ENCODE data around the gene CERS2.
A peak's percentile ranks its signal among the peaks of the same experiment; 100 is the strongest.

The CERS2 gene

DNA sequence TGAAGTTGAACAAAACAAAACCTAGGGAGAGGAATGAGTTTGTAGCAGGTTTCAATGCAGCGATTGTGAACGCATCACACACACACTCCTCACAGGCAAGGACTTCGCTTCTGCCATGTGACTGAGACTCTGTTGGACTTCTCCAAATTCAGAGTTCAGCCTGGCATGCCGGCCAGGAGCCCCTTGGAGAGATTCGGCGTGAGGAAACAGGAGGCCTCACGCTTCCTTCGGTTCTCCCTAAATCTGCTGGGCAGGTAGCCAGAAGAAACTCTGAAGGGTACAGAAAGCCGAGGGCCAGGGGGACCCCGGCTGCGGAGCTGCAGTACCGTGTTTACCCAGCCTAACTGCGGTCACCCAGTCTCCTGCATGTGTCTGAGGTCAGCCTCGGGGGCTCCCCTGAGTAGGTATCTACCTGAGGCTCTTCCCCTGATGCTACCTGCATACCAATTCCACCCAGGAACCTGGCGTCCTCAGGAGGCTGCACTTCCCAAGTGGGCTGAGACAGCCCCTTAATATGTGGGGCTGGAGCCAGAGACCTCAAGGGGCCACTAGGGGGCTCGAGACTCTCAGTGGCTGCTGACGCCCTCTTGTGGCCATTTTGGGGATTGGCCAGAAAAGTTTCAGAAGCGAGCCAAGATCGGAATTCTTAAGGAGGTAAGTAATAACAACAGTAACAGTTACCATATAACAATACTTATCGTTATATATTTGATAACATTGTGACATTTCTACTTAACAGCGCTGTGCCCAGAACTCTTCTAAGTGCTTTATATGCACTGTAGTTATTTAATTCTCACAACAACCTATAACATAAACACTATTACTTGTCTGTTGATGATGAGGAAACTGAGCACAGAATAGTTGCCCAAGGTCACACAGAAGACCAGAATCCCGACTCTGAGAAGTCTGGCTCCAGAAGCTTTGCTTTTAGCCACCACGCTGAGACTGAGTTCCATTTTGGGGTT, 4.7 kb upstream of the CERS2 start:
- Histone ChIP-seq H3K36me3 (ENCODE audit: control insufficient read depth in 1 of 2, insufficient read depth in 2 of 2, low read length in 2 of 2) (no peaks in the 10 kb centered on the region), H3K4ac (ENCODE audit: low read depth, low read length) (no peak overlapping the region), H4K8ac (ENCODE audit: low read depth, low read length) (peak overlapping the region; percentile 46), H2BK120ac (ENCODE audit: insufficient read depth, low read length, poor library complexity) (no peak overlapping the region), H2BK5ac (ENCODE audit: low read depth, low read length, poor library complexity) (no peak overlapping the region), H3K9ac (ENCODE audit: low read length) (no peak overlapping the region), H4K91ac (ENCODE audit: low read depth, low read length) (no peak overlapping the region), H3K4me1 (ENCODE audit: control insufficient read depth in 1 of 2, insufficient read depth in 2 of 2, low read length in 2 of 2) (peaks cover 20 to 29% of the 10 kb centered on the region in 2 experiments), H2AK5ac (ENCODE audit: low read length) (no peak overlapping the region), H3K23ac (ENCODE audit: low read length) (no peak overlapping the region), H3K27ac (ENCODE audit: low read depth, low read length) (no peak overlapping the region), H3K27me3 (ENCODE audit: insufficient read depth, low read length) (no peaks in the 10 kb centered on the region), H2BK12ac (ENCODE audit: low read length) (peak overlapping the region; percentile 47), H3K79me2 (ENCODE audit: control insufficient read depth, insufficient read depth, low read length, poor library complexity) (no peaks in the 10 kb centered on the region), H2AFZ (ENCODE audit: insufficient read depth, low read length, poor library complexity) (peak overlapping the region; percentile 6), H3K14ac (ENCODE audit: low read length) (no peak overlapping the region), H3K18ac (ENCODE audit: low read length) (no peak overlapping the region), H3K4me2 (ENCODE audit: low read length) (no peak overlapping the region), H4K12ac (ENCODE audit: low read depth, low read length) (peak overlapping the region; percentile 27), H3K4me3 (ENCODE audit: low read depth, low read length) (no peak overlapping the region), H3K9me3 (ENCODE audit: insufficient read depth, low read depth, low read length) (no peaks in the 10 kb centered on the region), H3K79me1 (ENCODE audit: low read length) (peaks cover 4% of the 10 kb centered on the region)
- no CpG with 5 or more reads among the region's 23 CpGs for WGBS (ENCODE audit: extremely low coverage, insufficient coverage, insufficient read length)
- DNase-seq: peak; percentile 94 to 99

DNA sequence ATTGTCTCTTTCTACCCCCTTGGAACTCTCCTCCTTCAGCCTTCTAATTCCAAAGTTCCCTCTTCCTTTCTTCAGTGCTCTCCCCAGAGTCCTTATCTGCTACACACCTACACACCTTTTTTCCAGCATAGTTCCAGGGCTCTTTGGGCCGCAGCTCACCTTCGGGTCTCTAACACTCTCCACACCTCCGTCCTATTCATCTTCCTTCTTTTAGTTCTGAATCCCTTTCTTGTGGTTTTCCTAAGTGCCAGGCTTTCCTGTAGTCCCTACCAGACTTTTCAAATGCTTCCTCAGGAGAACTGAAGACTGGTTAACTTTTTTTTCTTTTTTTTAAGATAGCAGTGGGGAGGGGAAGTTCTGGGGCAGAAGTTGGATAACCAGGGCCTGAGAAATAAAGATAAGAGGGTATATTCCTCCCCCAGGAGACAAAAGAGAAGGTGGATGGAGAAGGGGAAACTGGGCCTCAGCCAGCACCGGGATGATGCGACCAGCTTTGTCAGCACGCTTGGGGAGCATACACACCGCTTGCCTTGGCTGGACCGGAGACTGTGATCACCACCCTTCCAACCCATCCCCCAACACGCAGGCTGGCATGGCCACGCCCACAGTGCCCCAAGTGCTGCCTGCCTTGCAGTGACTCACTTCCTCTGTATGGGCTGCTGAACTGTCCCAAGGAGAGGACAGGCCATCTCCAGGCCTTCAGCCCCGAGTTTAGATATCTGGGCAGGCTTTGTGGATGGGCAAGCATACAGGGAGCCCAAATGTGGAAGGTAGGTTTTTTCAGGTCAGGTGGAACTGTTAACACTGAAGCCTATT, 2.5 kb upstream of the CERS2 start:
- H3K9ac ChIP-seq (ENCODE audit: low read length): peak overlapping the region; percentile 14
- H3K79me2 ChIP-seq (ENCODE audit: control insufficient read depth, insufficient read depth, low read length, poor library complexity): peaks cover 12% of the 10 kb centered on the region
- no peak overlapping the region for H3K23ac ChIP-seq (ENCODE audit: low read length)
- H4K8ac ChIP-seq (ENCODE audit: low read depth, low read length): no peak overlapping the region
- H3K27ac ChIP-seq (ENCODE audit: low read depth, low read length): no peak overlapping the region
- no peak overlapping the region for H2AFZ ChIP-seq (ENCODE audit: insufficient read depth, low read length, poor library complexity)
- H3K27me3 ChIP-seq (ENCODE audit: insufficient read depth, low read length): no peaks in the 10 kb centered on the region
- H3K9me3 ChIP-seq (ENCODE audit: insufficient read depth, low read depth, low read length): no peaks in the 10 kb centered on the region
- no peak overlapping the region for H2BK120ac ChIP-seq (ENCODE audit: insufficient read depth, low read length, poor library complexity)
- no peak overlapping the region for H3K14ac ChIP-seq (ENCODE audit: low read length)
- no peak overlapping the region for H3K4me3 ChIP-seq (ENCODE audit: low read depth, low read length)
- H2AK5ac ChIP-seq (ENCODE audit: low read length): no peak overlapping the region
- WGBS (ENCODE audit: extremely low coverage, insufficient coverage, insufficient read length): no CpG with 5 or more reads among the region's 11 CpGs
- H4K12ac ChIP-seq (ENCODE audit: low read depth, low read length): no peak overlapping the region
- H2BK5ac ChIP-seq (ENCODE audit: low read depth, low read length, poor library complexity): no peak overlapping the region
- peaks cover 29 to 34% of the 10 kb centered on the region in 2 experiments for H3K4me1 ChIP-seq (ENCODE audit: control insufficient read depth in 1 of 2, insufficient read depth in 2 of 2, low read length in 2 of 2)
- no peak overlapping the region for H4K91ac ChIP-seq (ENCODE audit: low read depth, low read length)
- no peak overlapping the region for H3K18ac ChIP-seq (ENCODE audit: low read length)
- H3K4me2 ChIP-seq (ENCODE audit: low read length): no peak overlapping the region
- no peak overlapping the region for H2BK12ac ChIP-seq (ENCODE audit: low read length)
- H3K36me3 ChIP-seq (ENCODE audit: control insufficient read depth in 1 of 2, insufficient read depth in 2 of 2, low read length in 2 of 2): no peaks in the 10 kb centered on the region
- peak; percentile 17 to 40 for DNase-seq
- peaks cover 10% of the 10 kb centered on the region for H3K79me1 ChIP-seq (ENCODE audit: low read length)
- no peak overlapping the region for H3K4ac ChIP-seq (ENCODE audit: low read depth, low read length)

DNA sequence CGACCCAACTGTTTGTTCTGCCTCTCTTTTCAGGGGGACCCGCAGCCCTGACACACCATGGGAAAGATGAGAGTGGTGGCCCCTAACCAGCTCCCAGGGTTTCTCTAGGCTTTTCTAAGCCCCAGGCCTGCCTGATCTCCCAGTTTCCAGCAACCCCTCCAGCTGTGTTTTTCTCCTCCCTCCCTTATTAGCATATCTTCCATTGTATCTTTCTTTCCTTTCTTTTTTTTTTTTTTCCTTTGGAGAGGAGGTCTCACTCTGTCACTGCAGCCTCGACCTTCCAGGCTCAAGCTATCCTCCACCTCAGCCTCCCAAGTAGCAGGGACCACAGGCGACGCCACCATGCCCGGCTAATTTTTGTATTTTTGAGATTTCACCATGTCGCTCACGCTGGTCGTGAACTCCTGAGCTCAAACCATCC, 1.8 kb upstream of the CERS2 start:
- Histone ChIP-seq H2BK12ac (ENCODE audit: low read length) (no peak overlapping the region), H2BK5ac (ENCODE audit: low read depth, low read length, poor library complexity) (no peak overlapping the region), H2AK5ac (ENCODE audit: low read length) (no peak overlapping the region), H3K4ac (ENCODE audit: low read depth, low read length) (no peak overlapping the region), H3K4me1 (ENCODE audit: control insufficient read depth in 1 of 2, insufficient read depth in 2 of 2, low read length in 2 of 2) (peaks cover 28 to 33% of the 10 kb centered on the region in 2 experiments), H3K4me2 (ENCODE audit: low read length) (no peak overlapping the region), H4K12ac (ENCODE audit: low read depth, low read length) (no peak overlapping the region), H3K4me3 (ENCODE audit: low read depth, low read length) (no peak overlapping the region), H3K36me3 (ENCODE audit: control insufficient read depth in 1 of 2, insufficient read depth in 2 of 2, low read length in 2 of 2) (no peaks in the 10 kb centered on the region), H3K79me2 (ENCODE audit: control insufficient read depth, insufficient read depth, low read length, poor library complexity) (peaks cover 14% of the 10 kb centered on the region), H3K27me3 (ENCODE audit: insufficient read depth, low read length) (no peaks in the 10 kb centered on the region), H4K91ac (ENCODE audit: low read depth, low read length) (no peak overlapping the region), H3K14ac (ENCODE audit: low read length) (no peak overlapping the region), H3K27ac (ENCODE audit: low read depth, low read length) (no peak overlapping the region), H3K9ac (ENCODE audit: low read length) (no peak overlapping the region), H2BK120ac (ENCODE audit: insufficient read depth, low read length, poor library complexity) (no peak overlapping the region), H3K9me3 (ENCODE audit: insufficient read depth, low read depth, low read length) (no peaks in the 10 kb centered on the region), H3K18ac (ENCODE audit: low read length) (no peak overlapping the region), H4K8ac (ENCODE audit: low read depth, low read length) (no peak overlapping the region), H3K23ac (ENCODE audit: low read length) (no peak overlapping the region), H2AFZ (ENCODE audit: insufficient read depth, low read length, poor library complexity) (no peak overlapping the region), H3K79me1 (ENCODE audit: low read length) (peaks cover 10% of the 10 kb centered on the region)
- WGBS (ENCODE audit: extremely low coverage, insufficient coverage, insufficient read length): no CpG with 5 or more reads among the region's 9 CpGs
- no peak for DNase-seq

DNA sequence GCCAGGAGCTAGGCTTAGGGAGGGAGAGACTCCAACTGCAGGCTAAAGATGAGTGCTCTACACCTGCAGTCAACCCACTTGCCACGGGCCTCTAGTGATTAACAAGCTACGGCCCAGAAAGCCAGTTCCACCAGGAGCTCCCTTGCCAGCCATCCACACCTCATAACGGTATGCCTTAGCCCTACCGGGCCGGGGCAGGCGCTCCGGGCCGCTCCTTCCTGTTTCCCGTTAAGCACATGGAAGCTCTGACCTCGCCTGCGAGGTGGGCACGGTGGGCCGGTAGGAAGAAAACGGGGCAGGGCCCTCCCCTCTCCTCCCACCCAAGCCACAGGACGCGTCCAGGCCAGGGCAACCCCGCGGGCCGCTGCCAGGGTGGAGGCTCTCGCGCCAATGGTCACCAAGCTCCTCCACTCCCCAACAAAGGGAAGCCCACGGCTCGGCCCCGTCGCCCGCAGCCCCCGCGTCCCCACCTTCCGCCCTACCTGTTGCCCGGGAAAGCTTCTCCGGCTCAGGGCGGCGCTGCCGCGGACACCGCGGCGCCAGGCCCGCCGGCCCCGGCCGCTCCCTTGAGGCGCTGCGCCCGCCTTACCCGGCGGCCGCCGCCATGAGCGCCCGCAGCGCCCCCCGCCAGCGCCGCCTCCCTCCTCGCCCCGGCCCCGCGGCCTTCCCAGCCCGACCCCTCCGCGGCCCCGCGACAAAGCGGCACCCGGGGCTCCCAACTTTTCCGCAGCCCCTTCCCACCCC, 627 bp downstream of the CERS2 start:
- Histone ChIP-seq H4K91ac (ENCODE audit: low read depth, low read length) (peak overlapping the region; percentile 82), H3K27me3 (ENCODE audit: insufficient read depth, low read length) (no peaks in the 10 kb centered on the region), H2BK5ac (ENCODE audit: low read depth, low read length, poor library complexity) (peak overlapping the region; percentile 57), H3K9ac (ENCODE audit: low read length) (peak overlapping the region; percentile 94), H3K4me2 (ENCODE audit: low read length) (peak overlapping the region; percentile 92), H3K36me3 (ENCODE audit: control insufficient read depth in 1 of 2, insufficient read depth in 2 of 2, low read length in 2 of 2) (no peaks in the 10 kb centered on the region), H3K23ac (ENCODE audit: low read length) (no peak overlapping the region), H2AFZ (ENCODE audit: insufficient read depth, low read length, poor library complexity) (peak overlapping the region; percentile 42), H2BK120ac (ENCODE audit: insufficient read depth, low read length, poor library complexity) (peak overlapping the region; percentile 69), H4K12ac (ENCODE audit: low read depth, low read length) (peak overlapping the region; percentile 65), H3K14ac (ENCODE audit: low read length) (peak overlapping the region; percentile 34), H3K27ac (ENCODE audit: low read depth, low read length) (peak overlapping the region; percentile 59), H4K8ac (ENCODE audit: low read depth, low read length) (peak overlapping the region; percentile 68), H2AK5ac (ENCODE audit: low read length) (peak overlapping the region; percentile 45), H3K4me1 (ENCODE audit: control insufficient read depth in 1 of 2, insufficient read depth in 2 of 2, low read length in 2 of 2) (peaks cover 34 to 35% of the 10 kb centered on the region in 2 experiments), H3K9me3 (ENCODE audit: insufficient read depth, low read depth, low read length) (no peaks in the 10 kb centered on the region), H3K79me1 (ENCODE audit: low read length) (peaks cover 10% of the 10 kb centered on the region), H3K4me3 (ENCODE audit: low read depth, low read length) (peak overlapping the region; percentile 88), H3K79me2 (ENCODE audit: control insufficient read depth, insufficient read depth, low read length, poor library complexity) (peaks cover 18% of the 10 kb centered on the region), H3K18ac (ENCODE audit: low read length) (peak overlapping the region; percentile 60), H2BK12ac (ENCODE audit: low read length) (no peak overlapping the region), H3K4ac (ENCODE audit: low read depth, low read length) (peak overlapping the region; percentile 90)
- WGBS (ENCODE audit: extremely low coverage, insufficient coverage, insufficient read length): no CpG with 5 or more reads among the region's 67 CpGs
- DNase-seq: peak; percentile 29 to 58
